H9 (cell line): ENCODE results near the gene ACTN1. TPM values are rescaled to one million over a fixed set of nuclear protein-coding genes. Genes with fewer than 3 reads are reported as not detected.
A peak's percentile ranks its signal among the peaks of the same experiment; 100 is the strongest.

Source experiments
- DNase-seq: peaks from one replicate; pipeline ENCODE4 v3.0.0-alpha.2; 2017
- H2AFZ ChIP-seq: one replicate; pipeline ENCODE4 v1.6.1; 2013; ENCODE audit warnings: mild to moderate bottlenecking, low read length, control low read depth, moderate library complexity
- H2AK5ac ChIP-seq: 2 replicates; pipeline ENCODE4 v1.6.1; 2013; ENCODE audit warnings: low read length, control low read depth, mixed read lengths; ENCODE audit not compliant: insufficient read length
- H2BK120ac ChIP-seq: one replicate; pipeline ENCODE4 v1.6.1; 2013; ENCODE audit warnings: low read depth, mild to moderate bottlenecking, low read length, control low read depth, inconsistent platforms; ENCODE audit not compliant: poor library complexity, severe bottlenecking
- H2BK12ac ChIP-seq: 2 replicates; pipeline ENCODE4 v1.6.1; 2013; ENCODE audit warnings: low read length, control low read depth, mixed read lengths, low read depth; ENCODE audit not compliant: insufficient read length
- H2BK15ac ChIP-seq: 2 replicates; pipeline ENCODE4 v1.6.1; 2013; ENCODE audit warnings: low read depth, low read length, control low read depth
- H2BK20ac ChIP-seq: one replicate; pipeline ENCODE4 v1.6.1; 2013; ENCODE audit warnings: low read depth, mild to moderate bottlenecking, low read length, control low read depth, inconsistent platforms; ENCODE audit not compliant: poor library complexity, severe bottlenecking
- H2BK5ac ChIP-seq: 2 replicates; pipeline ENCODE4 v1.6.1; 2013; ENCODE audit warnings: low read length, control low read depth, mixed read lengths; ENCODE audit not compliant: insufficient read length
- H3K14ac ChIP-seq: 2 replicates; pipeline ENCODE4 v1.6.1; 2013; ENCODE audit warnings: low read length, control low read depth; ENCODE audit not compliant: insufficient read depth
- H3K18ac ChIP-seq: 2 replicates; pipeline ENCODE4 v1.6.1; 2013; ENCODE audit warnings: low read depth, mild to moderate bottlenecking, mixed read lengths, low read length, control low read depth; ENCODE audit not compliant: insufficient read length
- H3K23ac ChIP-seq: 2 replicates; pipeline ENCODE4 v1.6.1; 2013; ENCODE audit warnings: low read length, control low read depth, mixed read lengths, low read depth; ENCODE audit not compliant: insufficient read length
- H3K23me2 ChIP-seq: 2 replicates; pipeline ENCODE4 v1.6.1; 2013; ENCODE audit warnings: low read depth, mild to moderate bottlenecking, mixed read lengths, low read length, control low read depth; ENCODE audit not compliant: insufficient read length, poor library complexity, severe bottlenecking
- H3K27ac ChIP-seq: 2 replicates; pipeline ENCODE4 v1.5.1; 2013; ENCODE audit warnings: low read length, control low read depth, mixed read lengths, low read depth; ENCODE audit not compliant: insufficient read length
- H3K27me3 ChIP-seq: 2 replicates; pipeline ENCODE4 v1.6.1; 2013; ENCODE audit warnings: low read length, control low read depth, inconsistent platforms; ENCODE audit not compliant: insufficient read depth
- H3K4ac ChIP-seq: 2 replicates; pipeline ENCODE4 v1.6.1; 2013; ENCODE audit warnings: low read depth, mild to moderate bottlenecking, control low read depth, inconsistent platforms, low read length, moderate library complexity
- H3K4me1 ChIP-seq: 2 replicates; pipeline ENCODE4 v1.6.1; 2013; ENCODE audit warnings: low read length, control low read depth, inconsistent platforms; ENCODE audit not compliant: insufficient read depth
- H3K4me2 ChIP-seq: 2 replicates; pipeline ENCODE4 v1.6.1; 2013; ENCODE audit warnings: low read length, control low read depth, mixed read lengths; ENCODE audit not compliant: insufficient read length, insufficient read depth
- H3K56ac ChIP-seq: 2 replicates; pipeline ENCODE4 v1.6.1; 2013; ENCODE audit warnings: low read depth, mild to moderate bottlenecking, mixed read lengths, low read length, control low read depth; ENCODE audit not compliant: insufficient read length
- H3K79me1 ChIP-seq: 2 replicates; pipeline ENCODE4 v1.6.1; 2013; ENCODE audit warnings: low read depth, mild to moderate bottlenecking, moderate library complexity, low read length, control low read depth, inconsistent platforms; ENCODE audit not compliant: insufficient read depth, poor library complexity, severe bottlenecking
- H3K79me2 ChIP-seq: 2 replicates; pipeline ENCODE4 v1.6.1; 2013; ENCODE audit warnings: low read length, control low read depth, inconsistent platforms; ENCODE audit not compliant: insufficient read depth
- H3K9ac ChIP-seq: 2 replicates; pipeline ENCODE4 v1.6.1; 2013; ENCODE audit warnings: low read length, control low read depth, mixed read lengths; ENCODE audit not compliant: insufficient read length; ENCODE audit errors: extremely low read depth
- H3K9me3 ChIP-seq: one replicate; pipeline ENCODE4 v1.6.1; 2013; ENCODE audit warnings: low read depth, low read length, inconsistent platforms; ENCODE audit not compliant: control insufficient read depth
- H3T11ph ChIP-seq: one replicate; pipeline ENCODE4 v1.6.1; 2013; ENCODE audit warnings: mild to moderate bottlenecking, low read length, control low read depth, inconsistent platforms
- H4K20me1 ChIP-seq: one replicate; pipeline ENCODE4 v1.6.1; 2013; ENCODE audit not compliant: control insufficient read depth, insufficient read length, insufficient read depth
- H4K5ac ChIP-seq: 2 replicates; pipeline ENCODE4 v1.6.1; 2013; ENCODE audit warnings: low read depth, mild to moderate bottlenecking, mixed read lengths, low read length, control low read depth; ENCODE audit not compliant: insufficient read length
- H4K8ac ChIP-seq: replicated peaks from 2 replicates; pipeline ENCODE4 v1.6.1; 2013; ENCODE audit warnings: low read length, control low read depth, mixed read lengths, low read depth; ENCODE audit not compliant: insufficient read length
- H4K91ac ChIP-seq: 2 replicates; pipeline ENCODE4 v1.6.1; 2013; ENCODE audit warnings: low read depth, mild to moderate bottlenecking, moderate library complexity, mixed read lengths, low read length, control low read depth; ENCODE audit not compliant: insufficient read length
- H3K27ac Mint-ChIP-seq, 3 experiments: 2 replicates in 2 of 3; 3 replicates in 1 of 3; pipeline ENCODE4 v1.8.0; 2020 to 2021; ENCODE audit warnings: mixed read lengths in 3 of 3, mild to moderate bottlenecking in 1 of 3, moderate library complexity in 1 of 3
- H3K27me3 Mint-ChIP-seq: 2 replicates; pipeline ENCODE4 v1.8.0; 2021; ENCODE audit warnings: low read depth, mild to moderate bottlenecking, moderate library complexity, mixed read lengths
- H3K36me3 Mint-ChIP-seq, 3 experiments: 2 replicates in 2 of 3; 3 replicates in 1 of 3; pipeline ENCODE4 v1.8.0; 2020 to 2021; ENCODE audit warnings: low read depth in 3 of 3, mixed read lengths in 3 of 3; ENCODE audit not compliant: insufficient read depth in 1 of 3
- H3K4me1 Mint-ChIP-seq, 2 experiments: 2 replicates each; pipeline ENCODE4 v1.8.0; 2020; ENCODE audit warnings: mixed read lengths in 2 of 2
- H3K4me3 Mint-ChIP-seq, 2 experiments: 2 replicates in 1 of 2; 3 replicates in 1 of 2; pipeline ENCODE4 v1.8.0; 2020 to 2021; ENCODE audit warnings: mild to moderate bottlenecking in 2 of 2, mixed read lengths in 2 of 2, moderate library complexity in 1 of 2
- H3K9me3 Mint-ChIP-seq, 2 experiments: 2 replicates in 1 of 2; 3 replicates in 1 of 2; pipeline ENCODE4 v1.8.0; 2020; ENCODE audit warnings: mild to moderate bottlenecking in 2 of 2, mixed read lengths in 2 of 2, moderate library complexity in 1 of 2
- CTCF ChIP-seq: fragments of 200-600 bp; sonication (generic); conservative IDR thresholded peaks from 3 replicates; pipeline ENCODE4 v1.8.0; 2021; ENCODE audit warnings: antibody characterized with exemption, mild to moderate bottlenecking
- WGBS: extraction: QIAGEN DNeasy Blood & Tissue Kit; methylation state at CpG from one replicate; pipeline ENCODE4 v1.1.7; 2013; ENCODE audit warnings: missing lambda C conversion rate, low lambda C conversion rate, mixed read lengths; ENCODE audit not compliant: insufficient read length; ENCODE audit errors: extremely low coverage; 5-methylcytosine and 5-hydroxymethylcytosine counted together
- total RNA-seq: library from RNA; stranded (reverse); gene quantifications from 2 replicates; pipeline ENCODE4 v1.2.1, GENCODE V29; 2021

ACTN1 gene
- total RNA-seq, 1 experiment from 2014 or later = 219 TPM

DNA sequence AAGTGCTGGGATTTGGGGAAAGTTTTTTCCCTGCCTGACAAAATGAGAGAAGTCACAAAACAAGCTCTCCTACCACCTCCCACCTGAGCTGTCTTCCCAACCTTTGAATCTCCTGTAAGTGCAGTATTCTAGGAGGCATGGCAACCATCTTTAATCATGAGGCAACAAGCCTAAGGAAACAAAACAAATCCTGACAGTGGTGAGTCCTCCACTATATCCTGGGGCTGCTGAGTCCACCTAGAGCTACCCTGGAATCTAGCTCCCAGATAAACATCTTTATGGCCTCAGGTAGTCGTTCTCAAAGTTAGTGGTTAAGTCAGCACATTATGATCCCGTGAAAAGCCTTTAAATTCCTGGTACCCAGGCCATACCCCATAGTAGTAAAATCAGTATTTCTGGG is 22.3 kb upstream of the ACTN1 start:
- Histone ChIP-seq H3K4me2 (no peak overlapping the region), H3K79me1 (no peaks in the 10 kb centered on the region), H3K56ac (no peak overlapping the region), H3K79me2 (no peaks in the 10 kb centered on the region), H4K20me1 (no peaks in the 10 kb centered on the region), H4K5ac (no peak overlapping the region), H4K91ac (no peak overlapping the region), H3K14ac (no peak overlapping the region), H3K27me3 (no peaks in the 10 kb centered on the region), H3K4me1 (peaks cover 1% of the 10 kb centered on the region; the same call in 1 of the 2 replicates), H2BK15ac (no peak overlapping the region), H3K9me3 (no peaks in the 10 kb centered on the region), H3K18ac (no peak overlapping the region), H2BK120ac (no peak overlapping the region), H2BK20ac (no peak overlapping the region), H2BK5ac (no peak overlapping the region), H3K9ac (no peak overlapping the region), H2AK5ac (no peak overlapping the region), H2AFZ (no peak overlapping the region), H3T11ph (no peak overlapping the region), H3K23me2 (no peaks in the 10 kb centered on the region), H4K8ac (no peak overlapping the region), H3K4ac (no peak overlapping the region), H3K27ac (no peak overlapping the region), H2BK12ac (no peak overlapping the region), H3K23ac (no peak overlapping the region)
- Mint-ChIP-seq H3K27me3 (peaks cover 2% of the 10 kb centered on the region; the same call in 1 of the 2 replicates), H3K4me1 (peaks cover 31% of the 10 kb centered on the region in 2 experiments), H3K36me3 (no peaks in the 10 kb centered on the region; a peak in 1 of 7 replicates), H3K27ac (peak overlapping the region in 1 of 3 experiments; percentile 41; a peak in 1 of 7 replicates), H3K9me3 (no peaks in the 10 kb centered on the region; a peak in 1 of 5 replicates), H3K4me3 (no peak overlapping the region)
- no peak for TF ChIP-seq CTCF
- WGBS = no CpG with 5 or more reads among the region's 2 CpGs
- DNase-seq = no peak
